PC-3 (cell line): ENCODE data around the gene DOCK8.

ENCODE experiments used
- EZH2 ChIP-seq: fragments of 300-600 bp; sonication (generic); IDR thresholded peaks from one replicate; pipeline ENCODE4 v1.6.1; 2017; ENCODE audit warnings: antibody characterized with exemption, mild to moderate bottlenecking, low read length; ENCODE audit not compliant: unreplicated experiment
- TF ChIP-seq, protein P1 (sequence below): fragments of 300-600 bp; sonication (generic); conservative IDR thresholded peaks from 2 replicates; pipeline ENCODE4 v1.5.1; 2017; ENCODE audit warnings: antibody characterized with exemption, low read depth, mild to moderate bottlenecking, low read length

DNA sequence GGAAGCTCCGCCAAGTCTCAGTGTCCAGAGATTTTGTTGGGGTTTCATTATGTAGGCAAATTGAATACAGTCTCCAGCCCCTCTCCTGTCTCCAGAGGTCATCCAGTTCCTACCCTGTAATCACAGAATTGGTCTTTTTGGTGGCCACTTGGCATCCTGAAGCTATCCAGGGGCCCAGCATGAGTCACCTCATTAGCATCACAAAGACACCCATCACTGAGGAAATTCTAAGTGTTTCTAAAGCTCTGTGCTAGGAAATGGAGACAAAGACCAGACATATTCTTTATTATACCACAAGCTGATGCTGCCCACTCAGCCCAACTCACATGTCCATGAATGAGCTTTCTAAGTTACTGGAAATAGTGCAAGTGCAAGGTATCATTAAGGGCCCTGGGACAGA lies 229.9 kb downstream of the DOCK8 start:
- TF ChIP-seq, protein P1, sequence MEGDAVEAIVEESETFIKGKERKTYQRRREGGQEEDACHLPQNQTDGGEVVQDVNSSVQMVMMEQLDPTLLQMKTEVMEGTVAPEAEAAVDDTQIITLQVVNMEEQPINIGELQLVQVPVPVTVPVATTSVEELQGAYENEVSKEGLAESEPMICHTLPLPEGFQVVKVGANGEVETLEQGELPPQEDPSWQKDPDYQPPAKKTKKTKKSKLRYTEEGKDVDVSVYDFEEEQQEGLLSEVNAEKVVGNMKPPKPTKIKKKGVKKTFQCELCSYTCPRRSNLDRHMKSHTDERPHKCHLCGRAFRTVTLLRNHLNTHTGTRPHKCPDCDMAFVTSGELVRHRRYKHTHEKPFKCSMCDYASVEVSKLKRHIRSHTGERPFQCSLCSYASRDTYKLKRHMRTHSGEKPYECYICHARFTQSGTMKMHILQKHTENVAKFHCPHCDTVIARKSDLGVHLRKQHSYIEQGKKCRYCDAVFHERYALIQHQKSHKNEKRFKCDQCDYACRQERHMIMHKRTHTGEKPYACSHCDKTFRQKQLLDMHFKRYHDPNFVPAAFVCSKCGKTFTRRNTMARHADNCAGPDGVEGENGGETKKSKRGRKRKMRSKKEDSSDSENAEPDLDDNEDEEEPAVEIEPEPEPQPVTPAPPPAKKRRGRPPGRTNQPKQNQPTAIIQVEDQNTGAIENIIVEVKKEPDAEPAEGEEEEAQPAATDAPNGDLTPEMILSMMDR: no peak
- no peak for TF ChIP-seq EZH2
